Measurements from ENCODE around the gene SGMS1. TPM values are rescaled to one million over a fixed set of nuclear protein-coding genes. Genes with fewer than 3 reads are reported as not detected.
A peak's percentile ranks its signal among the peaks of the same experiment; 100 is the strongest.
"Not testable (repeated sequence)": the region's sequence is repeated elsewhere in the genome, so short reads cannot be mapped to it uniquely, and the experiment has no call there.

Gene SGMS1
- total RNA-seq, 1 experiment from 2014 or later: 24.7 TPM

DNA sequence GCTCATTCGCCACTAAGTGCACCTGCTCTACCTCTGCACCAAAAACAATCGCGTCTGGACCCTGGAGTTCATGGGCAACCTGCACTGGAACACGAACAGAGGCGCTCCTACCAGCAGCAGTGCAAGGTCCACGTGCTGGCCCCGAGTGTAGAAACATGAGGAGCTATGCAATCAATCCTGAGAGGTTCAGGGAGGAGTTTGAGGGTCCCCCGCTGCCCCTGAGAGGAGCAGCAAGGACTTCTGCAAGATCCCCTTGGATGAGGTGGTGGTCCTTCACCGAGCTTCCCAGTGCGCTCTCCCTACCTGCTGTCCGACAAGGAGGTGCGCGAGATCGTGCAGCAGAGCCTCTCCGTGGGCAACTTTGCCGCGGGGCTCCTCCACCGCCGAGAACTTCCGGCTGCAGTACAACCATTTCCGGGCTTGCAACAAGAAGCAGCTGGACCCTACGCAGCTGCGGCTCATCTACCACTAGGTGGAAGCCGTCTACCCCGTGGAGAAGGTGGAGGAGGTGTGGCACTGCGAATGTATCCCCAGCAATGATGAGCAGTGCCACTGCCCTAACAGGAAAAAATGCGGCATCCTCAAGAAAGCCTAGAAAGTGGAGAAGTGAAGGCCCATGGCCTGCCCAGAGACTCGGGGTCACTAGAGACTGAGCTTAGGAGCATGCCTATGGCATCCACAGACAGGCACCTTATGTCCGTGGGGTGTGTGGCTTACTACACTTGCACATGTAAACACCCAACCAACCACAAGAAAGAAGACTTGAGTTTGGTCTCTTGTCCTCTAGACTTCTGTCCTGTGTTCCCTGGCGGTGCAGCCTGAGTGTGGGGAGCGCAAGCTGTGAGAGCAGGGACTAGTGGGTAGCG lies 36.3 kb upstream of the SGMS1 start:
- peak; percentile 64 for DNase-seq (ENCODE audit: unreplicated experiment)
- H3K36me3 Mint-ChIP-seq (ENCODE audit: insufficient read depth, unreplicated experiment); H3K9me3 Mint-ChIP-seq (ENCODE audit: unreplicated experiment); intact Hi-C loops (cut with micrococcal nuclease); H3K27me3 Mint-ChIP-seq (ENCODE audit: insufficient read depth, unreplicated experiment); H3K4me1 Mint-ChIP-seq (ENCODE audit: insufficient read depth, unreplicated experiment); BruUV-seq (replicated peaks); H3K27ac Mint-ChIP-seq (ENCODE audit: low read depth, unreplicated experiment): not testable (repeated sequence)
- H3K4me3 Mint-ChIP-seq (ENCODE audit: unreplicated experiment): peak overlapping the region; percentile 71
- ChIA-PET POLR2A (interaction anchor here (1.0 kb wide), 1 partner anchor 38 kb away, joined by 4 read pairs; no protein-coding TSS in a partner anchor), CTCF (interaction anchor here (0.6 to 1.4 kb wide), 4 partner anchors 13 to 329 kb away, joined by 3 to 5 read pairs (median 4); no protein-coding TSS in a partner anchor)
- TF ChIP-seq, protein P1, sequence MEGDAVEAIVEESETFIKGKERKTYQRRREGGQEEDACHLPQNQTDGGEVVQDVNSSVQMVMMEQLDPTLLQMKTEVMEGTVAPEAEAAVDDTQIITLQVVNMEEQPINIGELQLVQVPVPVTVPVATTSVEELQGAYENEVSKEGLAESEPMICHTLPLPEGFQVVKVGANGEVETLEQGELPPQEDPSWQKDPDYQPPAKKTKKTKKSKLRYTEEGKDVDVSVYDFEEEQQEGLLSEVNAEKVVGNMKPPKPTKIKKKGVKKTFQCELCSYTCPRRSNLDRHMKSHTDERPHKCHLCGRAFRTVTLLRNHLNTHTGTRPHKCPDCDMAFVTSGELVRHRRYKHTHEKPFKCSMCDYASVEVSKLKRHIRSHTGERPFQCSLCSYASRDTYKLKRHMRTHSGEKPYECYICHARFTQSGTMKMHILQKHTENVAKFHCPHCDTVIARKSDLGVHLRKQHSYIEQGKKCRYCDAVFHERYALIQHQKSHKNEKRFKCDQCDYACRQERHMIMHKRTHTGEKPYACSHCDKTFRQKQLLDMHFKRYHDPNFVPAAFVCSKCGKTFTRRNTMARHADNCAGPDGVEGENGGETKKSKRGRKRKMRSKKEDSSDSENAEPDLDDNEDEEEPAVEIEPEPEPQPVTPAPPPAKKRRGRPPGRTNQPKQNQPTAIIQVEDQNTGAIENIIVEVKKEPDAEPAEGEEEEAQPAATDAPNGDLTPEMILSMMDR (IDR thresholded peaks at IDR 0.05; ENCODE audit: unreplicated experiment): peak; percentile 42

DNA sequence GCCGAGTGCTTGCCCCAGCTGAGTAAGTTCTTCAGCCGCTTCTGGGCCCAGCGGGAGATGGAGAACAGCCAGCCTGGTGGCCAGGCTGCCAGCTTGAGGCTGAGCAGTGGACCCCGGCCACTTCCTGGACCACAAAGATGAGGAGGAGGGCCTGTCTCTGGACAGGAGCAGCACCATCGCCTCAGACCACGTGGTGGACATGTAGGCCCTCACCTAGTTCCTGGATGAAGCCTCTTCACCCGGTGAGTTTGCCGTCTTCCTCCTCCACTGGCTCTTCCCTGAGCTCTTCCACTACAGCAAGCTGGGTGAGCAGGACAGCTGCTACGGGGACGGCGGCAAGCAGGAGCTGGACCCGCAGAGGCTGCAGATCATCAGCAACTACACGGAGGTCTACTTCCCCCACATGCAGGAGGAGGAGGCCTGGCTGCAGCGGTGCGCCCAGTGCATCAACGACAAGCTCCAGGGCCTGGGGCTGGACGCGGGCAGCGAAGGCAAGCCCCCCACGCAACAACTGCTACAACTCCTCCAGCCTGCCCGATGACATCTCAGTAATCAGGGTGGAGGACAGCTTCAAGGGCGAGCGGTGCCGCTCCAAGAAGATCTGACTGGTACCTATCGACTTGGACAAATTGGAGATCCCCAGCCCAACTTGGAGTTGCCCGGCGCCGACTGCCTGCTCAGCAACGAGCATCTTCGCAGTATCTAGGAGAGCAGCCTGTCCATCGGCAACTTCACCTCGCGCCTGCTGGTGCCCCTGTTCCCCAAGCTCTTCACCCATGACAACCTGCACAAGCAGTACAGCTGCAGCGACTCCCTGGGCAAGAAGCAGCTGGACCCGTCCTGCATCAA lies 35.5 kb upstream of the SGMS1 start:
- intact Hi-C loops (cut with micrococcal nuclease); H3K9me3 Mint-ChIP-seq (ENCODE audit: unreplicated experiment); H3K4me1 Mint-ChIP-seq (ENCODE audit: insufficient read depth, unreplicated experiment); DNase-seq (ENCODE audit: unreplicated experiment); POLR2A ChIA-PET; H3K27me3 Mint-ChIP-seq (ENCODE audit: insufficient read depth, unreplicated experiment); H3K36me3 Mint-ChIP-seq (ENCODE audit: insufficient read depth, unreplicated experiment); BruUV-seq (replicated peaks); H3K27ac Mint-ChIP-seq (ENCODE audit: low read depth, unreplicated experiment): not testable (repeated sequence)
- CTCF ChIA-PET: interaction anchor here (0.6 to 1.0 kb wide), 4 partner anchors 12 to 328 kb away, joined by 3 to 5 read pairs (median 4); no protein-coding TSS in a partner anchor
- H3K4me3 Mint-ChIP-seq (ENCODE audit: unreplicated experiment): peak overlapping the region; percentile 71

DNA sequence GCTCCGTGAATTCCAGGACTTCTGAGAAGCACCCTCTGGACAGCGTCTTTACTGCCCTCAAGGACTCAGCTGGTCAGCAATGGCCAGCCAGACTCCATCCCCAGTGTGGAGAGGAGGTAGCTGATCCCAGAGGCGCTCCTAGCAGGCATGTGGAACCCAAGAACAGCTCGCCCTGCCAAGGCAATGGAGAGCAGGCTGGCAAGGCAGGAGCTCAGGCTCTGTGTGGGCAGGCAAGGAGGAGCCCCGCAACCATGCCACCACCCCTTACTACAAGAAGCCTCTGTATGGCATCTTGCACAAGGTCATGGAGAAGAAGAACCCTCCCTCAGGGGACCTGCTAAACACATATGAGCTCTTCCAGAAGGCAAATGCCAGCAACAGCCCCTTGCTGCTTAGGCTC lies 34.4 kb upstream of the SGMS1 start:
- H3K36me3 Mint-ChIP-seq (ENCODE audit: insufficient read depth, unreplicated experiment): no peaks in the 10 kb centered on the region
- DNase-seq (ENCODE audit: unreplicated experiment): no peak
- no peak overlapping the region for H3K4me3 Mint-ChIP-seq (ENCODE audit: unreplicated experiment)
- H3K4me1 Mint-ChIP-seq (ENCODE audit: insufficient read depth, unreplicated experiment): peaks cover 8% of the 10 kb centered on the region
- intact Hi-C loops (cut with micrococcal nuclease): no loop called here
- TF ChIP-seq, protein P1 (IDR thresholded peaks at IDR 0.05; ENCODE audit: unreplicated experiment): no peak
- POLR2A ChIA-PET: no interaction called here
- no peak overlapping the region for H3K27ac Mint-ChIP-seq (ENCODE audit: low read depth, unreplicated experiment)
- BruUV-seq (replicated peaks): no TSS peak
- peaks cover 8% of the 10 kb centered on the region for H3K27me3 Mint-ChIP-seq (ENCODE audit: insufficient read depth, unreplicated experiment)
- CTCF ChIA-PET: no interaction called here
- no peaks in the 10 kb centered on the region for H3K9me3 Mint-ChIP-seq (ENCODE audit: unreplicated experiment)

DNA sequence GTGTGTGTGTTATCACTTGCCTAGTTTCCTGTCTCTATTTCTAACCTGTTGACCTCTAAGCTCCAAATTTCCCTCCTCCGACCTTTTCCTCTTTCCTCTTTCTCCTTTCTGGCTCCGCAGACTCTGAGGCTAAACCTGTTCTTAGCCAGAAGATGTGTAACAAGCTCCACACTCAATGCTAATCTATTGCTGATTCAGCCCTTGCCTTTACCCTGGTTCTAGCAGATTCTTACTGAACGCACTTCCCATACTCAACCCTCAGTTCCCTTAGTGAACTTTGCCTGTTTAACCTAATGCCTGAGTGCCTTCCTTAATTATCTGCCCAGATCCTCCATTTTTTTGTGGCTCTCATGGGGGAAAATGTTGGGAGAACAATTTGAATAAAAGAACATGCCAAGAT lies 30.0 kb upstream of the SGMS1 start:
- H3K36me3 Mint-ChIP-seq (ENCODE audit: insufficient read depth, unreplicated experiment): no peaks in the 10 kb centered on the region
- POLR2A ChIA-PET: interaction anchor here (0.9 kb wide), 1 partner anchor 14 kb away, joined by 3 read pairs; no protein-coding TSS in a partner anchor
- intact Hi-C loops (cut with micrococcal nuclease): loop anchor here (1.0 to 2.0 kb wide), 3 partner anchors 31 to 287 kb away; no protein-coding TSS in a partner anchor
- BruUV-seq (replicated peaks): no TSS peak
- DNase-seq (ENCODE audit: unreplicated experiment): no peak
- no peaks in the 10 kb centered on the region for H3K27me3 Mint-ChIP-seq (ENCODE audit: insufficient read depth, unreplicated experiment)
- no peak overlapping the region for H3K27ac Mint-ChIP-seq (ENCODE audit: low read depth, unreplicated experiment)
- peaks cover 10% of the 10 kb centered on the region for H3K4me1 Mint-ChIP-seq (ENCODE audit: insufficient read depth, unreplicated experiment)
- no peak overlapping the region for H3K4me3 Mint-ChIP-seq (ENCODE audit: unreplicated experiment)
- CTCF ChIA-PET: interaction anchor here (0.6 to 2.4 kb wide), 24 partner anchors 10 to 493 kb away, joined by 3 to 13 read pairs (median 4); partner anchors contain the start of gene SGMS1
- TF ChIP-seq, protein P1 (IDR thresholded peaks at IDR 0.05; ENCODE audit: unreplicated experiment): no peak
- H3K9me3 Mint-ChIP-seq (ENCODE audit: unreplicated experiment): no peaks in the 10 kb centered on the region

Measured in MCF 10A (cell line).